Left lung (tissue), 10 donors: ENCODE measurements around the gene YIF1A. TPM values are rescaled to one million over a fixed set of nuclear protein-coding genes. Genes with fewer than 3 reads are reported as not detected.
"Not testable (repeated sequence)": the region's sequence is repeated elsewhere in the genome, so short reads cannot be mapped to it uniquely, and the experiment has no call there.

Experiments used
- ATAC-seq: fragments of 200-7000 bp; cut with Tn5 transposase; one replicate; pipeline ENCODE4 v1.9.1; 2020; ENCODE audit warnings: moderate library complexity
- DNase-seq, 4 donors: peaks; one replicate each; pipeline ENCODE4 v3.0.0-alpha.2; 2013 to 2020
- H3K27ac ChIP-seq, 2 donors: fragments of 200-600 bp; sonication (generic) in 1 of 2; one replicate each; pipeline versions ENCODE4 v1.5.0 to v1.8.0; 2020 to 2021
- H3K27me3 ChIP-seq, 2 donors: fragments of 200-600 bp; sonication (generic) in 1 of 2; one replicate each; pipeline versions ENCODE4 v1.5.0 to v1.8.0; 2020 to 2021
- H3K36me3 ChIP-seq, 2 donors: fragments of 200-600 bp; sonication (generic) in 1 of 2; one replicate each; pipeline versions ENCODE4 v1.5.0 to v1.8.0; 2020 to 2021
- H3K4me1 ChIP-seq, 2 donors: fragments of 200-600 bp; one replicate each; pipeline ENCODE4 v1.8.0; 2021
- H3K4me3 ChIP-seq, 2 donors: fragments of 200-600 bp; sonication (generic) in 1 of 2; one replicate each; pipeline versions ENCODE4 v1.5.0 to v1.8.0; 2020 to 2021; ENCODE audit warnings: mild to moderate bottlenecking in 1 of 2
- H3K9me3 ChIP-seq, 2 donors: fragments of 200-600 bp; sonication (generic) in 1 of 2; one replicate each; pipeline versions ENCODE4 v1.5.0 to v1.8.0; 2020 to 2021
- intact Hi-C, 2 donors: fragments of 100-400 bp; cut with DNase I; formaldehyde crosslinking; loops; one replicate each; pipeline versions ENCODE4 v1.11.2 to v1.14.2; 2022
- polyA plus RNA-seq, 6 donors: library from polyadenylated mRNA; unstranded; fragments of 120-200 nt; gene quantifications; one replicate each; pipeline ENCODE4 v1.2.1, GENCODE V29; 2013; ENCODE audit not compliant: insufficient read length in 6 of 6
- total RNA-seq, 2 donors: library from RNA; stranded (reverse); fragmentation: NEBNext Ultra II Directional; extraction: Animal tissue kit (Norgen Biotek cat#: 25700); gene quantifications; one replicate each; pipeline ENCODE4 v1.2.1, GENCODE V29; 2021
- TF ChIP-seq, protein P1 (sequence below), 2 donors: fragments of 200-600 bp; sonication (generic) in 1 of 2; IDR thresholded peaks; one replicate each; pipeline versions ENCODE4 v1.5.0 to v1.8.0; 2021; ENCODE audit warnings: antibody characterized with exemption in 2 of 2
- donor health status: DM: no; HTN: yes; CAD: no.
- donor health status: DM: no; HTN: no; CAD: no.

YIF1A gene
- total and polyA plus RNA-seq, 8 donors: 32.9 to 118 (median 45.9) TPM

- H3K9me3 ChIP-seq: no peaks in the 10 kb centered on the region
- peak in 2 of 4 donors; percentile 42 to 86 for DNase-seq
- H3K4me3 ChIP-seq: peak within 1 kb of the TSS in 1 of 2 donors; percentile 21
- ATAC-seq: peak; percentile 55
- H3K27me3 ChIP-seq: peaks cover 0 to 14% of the 10 kb centered on the region in 2 donors
- no peak within 1 kb of the TSS for H3K27ac ChIP-seq
- intact Hi-C loops: no loop called here
- H3K36me3 ChIP-seq: peaks cover 0 to 44% of the 10 kb centered on the region in 2 donors
- peaks cover 3 to 27% of the 10 kb centered on the region in 2 donors for H3K4me1 ChIP-seq
- TF ChIP-seq, protein P1, sequence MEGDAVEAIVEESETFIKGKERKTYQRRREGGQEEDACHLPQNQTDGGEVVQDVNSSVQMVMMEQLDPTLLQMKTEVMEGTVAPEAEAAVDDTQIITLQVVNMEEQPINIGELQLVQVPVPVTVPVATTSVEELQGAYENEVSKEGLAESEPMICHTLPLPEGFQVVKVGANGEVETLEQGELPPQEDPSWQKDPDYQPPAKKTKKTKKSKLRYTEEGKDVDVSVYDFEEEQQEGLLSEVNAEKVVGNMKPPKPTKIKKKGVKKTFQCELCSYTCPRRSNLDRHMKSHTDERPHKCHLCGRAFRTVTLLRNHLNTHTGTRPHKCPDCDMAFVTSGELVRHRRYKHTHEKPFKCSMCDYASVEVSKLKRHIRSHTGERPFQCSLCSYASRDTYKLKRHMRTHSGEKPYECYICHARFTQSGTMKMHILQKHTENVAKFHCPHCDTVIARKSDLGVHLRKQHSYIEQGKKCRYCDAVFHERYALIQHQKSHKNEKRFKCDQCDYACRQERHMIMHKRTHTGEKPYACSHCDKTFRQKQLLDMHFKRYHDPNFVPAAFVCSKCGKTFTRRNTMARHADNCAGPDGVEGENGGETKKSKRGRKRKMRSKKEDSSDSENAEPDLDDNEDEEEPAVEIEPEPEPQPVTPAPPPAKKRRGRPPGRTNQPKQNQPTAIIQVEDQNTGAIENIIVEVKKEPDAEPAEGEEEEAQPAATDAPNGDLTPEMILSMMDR (IDR thresholded peaks at IDR 0.05): no peak
Observed at GRCh38 chr11:66277471-66278362, 11.2 kb downstream of the YIF1A start, which contains the start of gene CNIH2. CNIH2 (plus strand) TSS chr11:66278175; CDS start chr11:66278457, 282 bp downstream.

GRCh38 chr11:66277064-66277463, 11.9 kb downstream of the YIF1A start:
- Histone ChIP-seq H3K4me1 (peaks cover 3 to 21% of the 10 kb centered on the region in 2 donors), H3K36me3 (peaks cover 0 to 51% of the 10 kb centered on the region in 2 donors), H3K27me3 (peaks cover 0 to 14% of the 10 kb centered on the region in 2 donors)
- ATAC-seq, H3K9me3 ChIP-seq, intact Hi-C loops, DNase-seq, H3K27ac ChIP-seq, H3K4me3 ChIP-seq: not testable (repeated sequence)

DNA sequence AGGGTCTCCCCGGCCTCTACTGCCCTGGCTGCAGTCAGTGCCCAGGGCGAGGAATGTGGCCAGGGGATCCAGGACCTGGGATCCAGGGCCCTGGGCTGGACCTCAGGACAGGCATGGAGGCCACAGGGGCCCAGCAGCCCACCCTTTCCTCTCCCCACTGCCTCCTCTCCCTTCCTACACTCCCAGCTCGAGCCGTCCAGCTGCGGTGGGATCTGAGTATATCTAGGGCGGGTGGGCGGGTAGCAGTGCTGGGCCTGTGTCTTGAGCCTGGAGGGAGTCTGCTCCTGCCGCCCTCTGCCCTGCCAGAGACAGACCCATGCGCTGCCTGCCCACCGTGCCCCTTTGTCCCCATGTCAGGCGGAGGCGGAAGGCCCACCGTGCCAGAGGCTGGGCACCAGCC, 12.3 kb downstream of the YIF1A start:
- intact Hi-C loops, H3K9me3 ChIP-seq: not testable (repeated sequence)
- H3K36me3 ChIP-seq: peaks cover 0 to 55% of the 10 kb centered on the region in 2 donors

DNA sequence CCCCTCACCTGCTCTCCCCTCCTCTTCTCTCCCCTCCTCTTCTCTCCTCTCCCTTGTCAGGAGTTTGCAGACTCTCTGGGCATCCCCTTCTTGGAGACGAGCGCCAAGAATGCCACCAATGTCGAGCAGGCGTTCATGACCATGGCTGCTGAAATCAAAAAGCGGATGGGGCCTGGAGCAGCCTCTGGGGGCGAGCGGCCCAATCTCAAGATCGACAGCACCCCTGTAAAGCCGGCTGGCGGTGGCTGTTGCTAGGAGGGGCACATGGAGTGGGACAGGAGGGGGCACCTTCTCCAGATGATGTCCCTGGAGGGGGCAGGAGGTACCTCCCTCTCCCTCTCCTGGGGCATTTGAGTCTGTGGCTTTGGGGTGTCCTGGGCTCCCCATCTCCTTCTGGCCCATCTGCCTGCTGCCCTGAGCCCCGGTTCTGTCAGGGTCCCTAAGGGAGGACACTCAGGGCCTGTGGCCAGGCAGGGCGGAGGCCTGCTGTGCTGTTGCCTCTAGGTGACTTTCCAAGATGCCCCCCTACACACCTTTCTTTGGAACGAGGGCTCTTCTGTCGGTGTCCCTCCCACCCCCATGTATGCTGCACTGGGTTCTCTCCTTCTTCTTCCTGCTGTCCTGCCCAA, 12.8 kb downstream of the YIF1A start:
- Histone ChIP-seq H3K27me3 (peaks cover 0 to 14% of the 10 kb centered on the region in 2 donors), H3K36me3 (peaks cover 0 to 58% of the 10 kb centered on the region in 2 donors), H3K4me3 (no peak overlapping the region), H3K9me3 (no peaks in the 10 kb centered on the region), H3K4me1 (peaks cover 3 to 17% of the 10 kb centered on the region in 2 donors), H3K27ac (no peak overlapping the region)
- TF ChIP-seq, protein P1 (IDR thresholded peaks at IDR 0.05): no peak
- intact Hi-C loops: no loop called here
- DNase-seq (no peak), ATAC-seq (no peak)

More for the DNA sequence above, 12.3 kb downstream of the YIF1A start:
- Histone ChIP-seq H3K4me1 (peaks cover 3 to 17% of the 10 kb centered on the region in 2 donors), H3K27me3 (peaks cover 0 to 14% of the 10 kb centered on the region in 2 donors)
- H3K4me3 ChIP-seq, ATAC-seq, DNase-seq, H3K27ac ChIP-seq: not testable (repeated sequence)

DNA sequence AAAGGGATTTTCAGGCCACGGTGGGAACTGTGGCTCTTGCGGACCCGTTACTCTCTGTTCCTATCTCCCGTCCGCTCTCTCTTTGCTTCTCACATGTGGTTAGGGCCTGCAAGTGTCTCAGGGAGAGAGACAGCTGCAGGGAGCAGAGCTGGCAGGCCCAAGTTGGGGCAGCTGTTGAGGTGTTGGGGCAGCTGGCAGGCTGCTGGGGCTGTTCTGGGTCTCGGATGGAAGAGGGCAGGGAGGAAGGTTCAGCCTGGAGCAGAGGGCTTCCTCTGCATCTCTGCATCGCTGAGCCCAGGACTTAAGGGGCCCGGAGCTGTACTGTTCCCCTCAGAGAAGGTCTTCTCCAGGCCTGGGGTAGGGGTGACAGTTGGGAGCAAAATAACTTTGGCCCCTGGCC, 13.5 kb downstream of the YIF1A start:
- DNase-seq (no peak), ATAC-seq (no peak)
- peaks cover 0 to 58% of the 10 kb centered on the region in 2 donors for H3K36me3 ChIP-seq
- no peak overlapping the region for H3K27ac ChIP-seq
- intact Hi-C loops: no loop called here
- TF ChIP-seq, protein P1 (IDR thresholded peaks at IDR 0.05): no peak
- H3K9me3 ChIP-seq: no peaks in the 10 kb centered on the region
- peaks cover 0 to 14% of the 10 kb centered on the region in 2 donors for H3K27me3 ChIP-seq
- no peak overlapping the region for H3K4me3 ChIP-seq
- peaks cover 3 to 20% of the 10 kb centered on the region in 2 donors for H3K4me1 ChIP-seq

GRCh38 chr11:66274219-66274618, 14.7 kb downstream of the YIF1A start:
- H3K36me3 ChIP-seq: peaks cover 0 to 58% of the 10 kb centered on the region in 2 donors
- intact Hi-C loops: no loop called here
- peaks cover 0 to 14% of the 10 kb centered on the region in 2 donors for H3K27me3 ChIP-seq
- TF ChIP-seq, protein P1 (IDR thresholded peaks at IDR 0.05): no peak
- ATAC-seq: no peak
- H3K4me1 ChIP-seq: peaks cover 9 to 31% of the 10 kb centered on the region in 2 donors
- no peaks in the 10 kb centered on the region for H3K9me3 ChIP-seq
- no peak overlapping the region for H3K27ac ChIP-seq
- no peak overlapping the region for H3K4me3 ChIP-seq
- no peak for DNase-seq
